WTC11 (cell line): ENCODE data around the gene GNMT. TPM values are rescaled to one million over a fixed set of nuclear protein-coding genes. Genes with fewer than 3 reads are reported as not detected.
A peak's percentile ranks its signal among the peaks of the same experiment; 100 is the strongest.

Experiments
- AR ChIP-seq: fragments of 250-450 bp; sonication (Bioruptor Pico); IDR thresholded peaks from 2 replicates; pipeline ENCODE4 v1.9.0; 2021; ENCODE audit warnings: mild to moderate bottlenecking
- ARID4B ChIP-seq: sonication (generic); formaldehyde crosslinking; IDR thresholded peaks from 2 replicates; pipeline ENCODE4 v1.8.0; 2023; ENCODE audit warnings: missing genetic modification reagents, mild to moderate bottlenecking, borderline replicate concordance
- ATF1 ChIP-seq: sonication (generic); formaldehyde crosslinking; IDR thresholded peaks from 2 replicates; pipeline ENCODE4 v1.8.1; 2023; ENCODE audit warnings: mild to moderate bottlenecking, moderate library complexity, missing genetic modification reagents
- ATF3 ChIP-seq: sonication (generic); formaldehyde crosslinking; conservative IDR thresholded peaks from 2 replicates; pipeline ENCODE4 v1.8.1; 2022; ENCODE audit warnings: mild to moderate bottlenecking, missing genetic modification reagents
- FOXJ3 ChIP-seq: sonication (generic); formaldehyde crosslinking; IDR thresholded peaks from 2 replicates; pipeline ENCODE4 v1.9.0; 2021; ENCODE audit warnings: missing genetic modification reagents, mild to moderate bottlenecking, borderline replicate concordance
- FOXK1 ChIP-seq: sonication (generic); formaldehyde crosslinking; IDR thresholded peaks from 2 replicates; pipeline ENCODE4 v1.8.0; 2022; ENCODE audit warnings: mild to moderate bottlenecking, moderate library complexity, missing genetic modification reagents
- GABPB1 ChIP-seq: sonication (generic); formaldehyde crosslinking; IDR thresholded peaks from 2 replicates; pipeline ENCODE4 v1.8.1; 2023; ENCODE audit warnings: mild to moderate bottlenecking, missing genetic modification reagents
- GRHL2 ChIP-seq: fragments of 250-450 bp; sonication (Bioruptor Pico); IDR thresholded peaks from 2 replicates; pipeline ENCODE4 v1.8.0; 2022; ENCODE audit warnings: mild to moderate bottlenecking, moderate library complexity; ENCODE audit not compliant: insufficient replicate concordance, severe bottlenecking
- HMGA2 ChIP-seq: fragments of 250-450 bp; sonication (Bioruptor Pico); IDR thresholded peaks from 2 replicates; pipeline ENCODE4 v1.4.0; 2021; ENCODE audit warnings: mild to moderate bottlenecking, moderate library complexity
- KAT7 ChIP-seq: sonication (generic); formaldehyde crosslinking; IDR thresholded peaks from 2 replicates; pipeline ENCODE4 v1.8.1; 2023; ENCODE audit warnings: missing genetic modification reagents, mild to moderate bottlenecking, borderline replicate concordance
- MXD4 ChIP-seq: fragments of 250-450 bp; sonication (Bioruptor Pico); IDR thresholded peaks from 2 replicates; pipeline ENCODE4 v1.8.0; 2021; ENCODE audit warnings: mild to moderate bottlenecking, moderate library complexity, borderline replicate concordance
- MYBL2 ChIP-seq: sonication (generic); formaldehyde crosslinking; IDR thresholded peaks from 2 replicates; pipeline ENCODE4 v1.8.1; 2023; ENCODE audit warnings: mild to moderate bottlenecking, moderate library complexity, missing genetic modification reagents
- NFATC4 ChIP-seq: fragments of 250-450 bp; sonication (Bioruptor Pico); IDR thresholded peaks from 2 replicates; pipeline ENCODE4 v1.9.0; 2021; ENCODE audit warnings: mild to moderate bottlenecking
- NFYB ChIP-seq: sonication (generic); formaldehyde crosslinking; conservative IDR thresholded peaks from 2 replicates; pipeline ENCODE4 v1.8.0; 2022; ENCODE audit warnings: low read depth, missing genetic modification reagents
- OVOL2 ChIP-seq: fragments of 250-450 bp; sonication (Bioruptor Pico); IDR thresholded peaks from 2 replicates; pipeline ENCODE4 v1.9.0; 2021; ENCODE audit warnings: mild to moderate bottlenecking, borderline replicate concordance
- PREB ChIP-seq: sonication (generic); formaldehyde crosslinking; IDR thresholded peaks from 2 replicates; pipeline ENCODE4 v1.8.1; 2022; ENCODE audit warnings: mild to moderate bottlenecking, missing genetic modification reagents, moderate library complexity, borderline replicate concordance
- RELA ChIP-seq: sonication (generic); formaldehyde crosslinking; IDR thresholded peaks from 2 replicates; pipeline ENCODE4 v1.8.1; 2022; ENCODE audit warnings: missing genetic modification reagents, mild to moderate bottlenecking, borderline replicate concordance
- RORB ChIP-seq: fragments of 250-450 bp; sonication (Bioruptor Pico); IDR thresholded peaks from 2 replicates; pipeline ENCODE4 v1.9.0; 2021; ENCODE audit warnings: mild to moderate bottlenecking
- SMAD4 ChIP-seq: sonication (generic); formaldehyde crosslinking; IDR thresholded peaks from 2 replicates; pipeline ENCODE4 v1.8.0; 2022; ENCODE audit warnings: mild to moderate bottlenecking, missing genetic modification reagents
- SP1 ChIP-seq: sonication (generic); formaldehyde crosslinking; conservative IDR thresholded peaks from 2 replicates; pipeline ENCODE4 v1.8.1; 2022; ENCODE audit warnings: missing genetic modification reagents
- TCF7 ChIP-seq: sonication (generic); formaldehyde crosslinking; IDR thresholded peaks from 2 replicates; pipeline ENCODE4 v1.8.0; 2022; ENCODE audit warnings: mild to moderate bottlenecking, low read depth, missing genetic modification reagents, moderate library complexity
- TEAD1 ChIP-seq: sonication (generic); formaldehyde crosslinking; IDR thresholded peaks from 2 replicates; pipeline ENCODE4 v1.8.0; 2022; ENCODE audit warnings: mild to moderate bottlenecking, missing genetic modification reagents
- TEAD4 ChIP-seq: sonication (generic); formaldehyde crosslinking; IDR thresholded peaks from 2 replicates; pipeline ENCODE4 v1.8.0; 2022; ENCODE audit warnings: mild to moderate bottlenecking, missing genetic modification reagents
- ZNF396 ChIP-seq: fragments of 250-450 bp; sonication (Bioruptor Pico); IDR thresholded peaks from 2 replicates; pipeline ENCODE4 v1.8.0; 2021; ENCODE audit warnings: mild to moderate bottlenecking, moderate library complexity, borderline replicate concordance
- ZNF416 ChIP-seq: fragments of 250-450 bp; sonication (Bioruptor Pico); IDR thresholded peaks from 2 replicates; pipeline ENCODE4 v1.9.0; 2021; ENCODE audit warnings: mild to moderate bottlenecking, inconsistent platforms
- ZNF425 ChIP-seq: fragments of 250-450 bp; sonication (Bioruptor Pico); conservative IDR thresholded peaks from 2 replicates; pipeline ENCODE4 v1.9.0; 2021; ENCODE audit warnings: mild to moderate bottlenecking
- ZSCAN18 ChIP-seq: fragments of 250-450 bp; sonication (Bioruptor Pico); IDR thresholded peaks from 2 replicates; pipeline ENCODE4 v2.1.2; 2022; ENCODE audit warnings: mild to moderate bottlenecking, moderate library complexity
- total RNA-seq: library from RNA; stranded (reverse); gene quantifications from 3 replicates; pipeline ENCODE4 v1.2.3, GENCODE V29; 2021

The GNMT gene
- total RNA-seq, 1 experiment from 2014 or later = 2.0 TPM

GRCh38 chr6:42911171-42912021, 49.2 kb upstream of the GNMT start (continued):
- TF ChIP-seq PREB (no peak), SP1 (0 out of 2 replicates have a peak, but pooled peaks have one; percentile 40), GABPB1 (no peak), AR (no peak), FOXK1 (CRISPR knock-in tag) (0 out of 2 replicates have a peak, but pooled peaks have one; percentile 27), ZSCAN18 (no peak), GRHL2 (CRISPR knock-in tag) (no peak), TEAD1 (no peak; the same call in 1 of the 2 replicates), SMAD4 (CRISPR knock-in tag) (no peak), RORB (CRISPR knock-in tag) (no peak), KAT7 (CRISPR knock-in tag) (0 out of 2 replicates have a peak, but pooled peaks have one; percentile 71), MYBL2 (CRISPR knock-in tag) (peak; percentile 5; the same call in 1 of the 2 replicates), FOXJ3 (CRISPR knock-in tag) (no peak), MXD4 (CRISPR knock-in tag) (no peak), ARID4B (no peak), ATF3 (CRISPR knock-in tag) (no peak), OVOL2 (CRISPR knock-in tag) (no peak), HMGA2 (no peak), TCF7 (CRISPR knock-in tag) (no peak), NFATC4 (no peak), ZNF416 (no peak), RELA (CRISPR knock-in tag) (no peak), ATF1 (CRISPR knock-in tag) (no peak), ZNF425 (CRISPR knock-in tag) (no peak), ZNF396 (CRISPR knock-in tag) (no peak), NFYB (CRISPR knock-in tag) (no peak), TEAD4 (no peak)
